K562 (cell line): ENCODE results near the gene RIPPLY3. TPM values are rescaled to one million over a fixed set of nuclear protein-coding genes. Genes with fewer than 3 reads are reported as not detected.

Experiments
- ATF6 ChIP-seq: sonication (generic); formaldehyde crosslinking; IDR thresholded peaks from 2 replicates; pipeline ENCODE4 v1.4.0; 2020; ENCODE audit warnings: mild to moderate bottlenecking, missing genetic modification reagents
- CHCHD3 ChIP-seq: fragments of 250-450 bp; sonication (Bioruptor Pico); IDR thresholded peaks from 2 replicates; pipeline ENCODE4 v2.1.2; 2022; ENCODE audit warnings: mild to moderate bottlenecking
- ELK3 ChIP-seq: fragments of 450-650 bp; formaldehyde crosslinking; IDR thresholded peaks from 2 replicates; pipeline ENCODE4 v1.4.0; 2020; ENCODE audit warnings: mild to moderate bottlenecking
- ETV5 ChIP-seq: sonication (generic); formaldehyde crosslinking; IDR thresholded peaks from 2 replicates; pipeline ENCODE4 v1.4.0; 2020; ENCODE audit warnings: low read depth, mild to moderate bottlenecking, missing genetic modification reagents
- GMEB1 ChIP-seq: fragments of 250-450 bp; sonication (Bioruptor Pico); IDR thresholded peaks from 2 replicates; pipeline ENCODE4 v1.4.0; 2020; ENCODE audit warnings: mild to moderate bottlenecking
- HMGXB4 ChIP-seq: sonication (generic); formaldehyde crosslinking; IDR thresholded peaks from 2 replicates; pipeline ENCODE4 v1.8.1; 2023; ENCODE audit warnings: mild to moderate bottlenecking, missing genetic modification reagents
- HNRNPUL1 ChIP-seq: fragments of 200-400 bp; formaldehyde crosslinking; IDR thresholded peaks from 2 replicates; pipeline ENCODE4 v1.6.1; 2017; ENCODE audit warnings: low read length
- NR2C2 ChIP-seq, 2 experiments: fragments of 200-800 bp in 1 of 2; sonication (Bioruptor generic) in 1 of 2; sonication (generic) in 1 of 2; formaldehyde crosslinking in 1 of 2; IDR thresholded peaks; 2 replicates each; pipeline versions ENCODE4 v1.6.1 to v1.8.0; 2016 to 2022; ENCODE audit warnings: mild to moderate bottlenecking in 1 of 2, missing compliant biosample characterization in 1 of 2, missing genetic modification characterization in 1 of 2, missing genetic modification reagents in 1 of 2
- RBM34 ChIP-seq: fragments of 200-400 bp; formaldehyde crosslinking; IDR thresholded peaks from 2 replicates; pipeline ENCODE4 v1.6.1; 2018; ENCODE audit warnings: low read length, borderline replicate concordance; ENCODE audit not compliant: insufficient read depth
- RCOR1 ChIP-seq, 2 experiments: IDR thresholded peaks; 2 replicates each; pipeline ENCODE4 v1.6.1; 2012; ENCODE audit warnings: low read depth in 2 of 2, low read length in 2 of 2, borderline replicate concordance in 1 of 2, improper control_type of control experiment in 1 of 2
- polyA plus RNA-seq, 8 experiments: library from polyadenylated mRNA; depleted of rRNA in 4 of 8; stranded (reverse) in 5 of 8; unstranded in 3 of 8; fragments of >200 nt; fragmentation: Nextera tagmentation in 2 of 8; fragmentation: Illumina TruSeq in 1 of 8; extraction: Ambion mirVana in 2 of 8; extraction: Trizol in 1 of 8; gene quantifications; 2 replicates each; pipeline versions ENCODE4 v1.2.1 to v1.2.3, GENCODE V29; 2011 to 2014; ENCODE audit warnings: inconsistent platforms in 1 of 8, missing spikeins in 1 of 8
- total RNA-seq, 7 experiments: library from RNA; depleted of rRNA in 6 of 7; stranded (reverse); fragments of >200 nt in 6 of 7; fragmentation: Illumina TruSeq in 2 of 7; extraction: Trizol in 2 of 7; gene quantifications; 2 replicates each; pipeline versions ENCODE4 v1.2.1 to v1.2.3, GENCODE V29; 2011 to 2021; ENCODE audit warnings: low replicate concordance in 1 of 7
- TF ChIP-seq, protein P1 (sequence below): fragments of 250-450 bp; sonication (Bioruptor Pico); IDR thresholded peaks from 2 replicates; pipeline ENCODE4 v1.4.0; 2020; ENCODE audit warnings: mild to moderate bottlenecking, moderate library complexity

Gene RIPPLY3
- total and polyA plus RNA-seq, 9 of the 15 experiments (the other 6 are each of a cell fraction or from before 2014, with no cell fraction given): not detected

DNA sequence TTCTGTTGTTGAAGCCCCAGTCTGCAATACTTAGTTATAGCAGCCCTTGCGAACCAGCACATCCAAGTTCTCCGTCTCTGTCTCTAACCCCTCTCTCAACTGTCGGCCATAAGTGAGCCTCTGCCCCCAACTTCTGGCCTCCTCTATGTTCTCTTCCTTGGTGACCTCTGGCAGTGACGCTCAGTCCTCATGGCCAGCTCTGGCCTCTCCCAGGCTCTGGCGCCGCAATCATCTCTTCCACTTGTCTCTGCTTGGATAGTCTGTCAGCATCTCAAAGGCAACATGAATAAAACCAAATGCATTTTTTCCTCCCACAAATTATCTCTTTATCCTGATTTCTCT, 31.7 kb upstream of the RIPPLY3 start (continued):
- no peak for TF ChIP-seq ATF6
- no peak for TF ChIP-seq RBM34
- no peak for TF ChIP-seq CHCHD3 (CRISPR knock-in tag)
- TF ChIP-seq NR2C2 (CRISPR knock-in tag; IDR thresholded peaks at IDR 0.05): no peak
- TF ChIP-seq NR2C2 (tag; IDR thresholded peaks at IDR 0.05): peak; percentile 65; the same call in 1 of the 2 replicates
- no peak for TF ChIP-seq HNRNPUL1
- TF ChIP-seq GMEB1: no peak
- TF ChIP-seq ELK3: no peak
- no peak for TF ChIP-seq HMGXB4 (CRISPR knock-in tag)
- no peak for TF ChIP-seq RCOR1 (IDR thresholded peaks at IDR 0.05; ENCODE audit: borderline replicate concordance in 1 of 2, low read depth in 2 of 2, low read length in 2 of 2)
- no peak for TF ChIP-seq ETV5 (CRISPR knock-in tag)
- TF ChIP-seq, protein P1, sequence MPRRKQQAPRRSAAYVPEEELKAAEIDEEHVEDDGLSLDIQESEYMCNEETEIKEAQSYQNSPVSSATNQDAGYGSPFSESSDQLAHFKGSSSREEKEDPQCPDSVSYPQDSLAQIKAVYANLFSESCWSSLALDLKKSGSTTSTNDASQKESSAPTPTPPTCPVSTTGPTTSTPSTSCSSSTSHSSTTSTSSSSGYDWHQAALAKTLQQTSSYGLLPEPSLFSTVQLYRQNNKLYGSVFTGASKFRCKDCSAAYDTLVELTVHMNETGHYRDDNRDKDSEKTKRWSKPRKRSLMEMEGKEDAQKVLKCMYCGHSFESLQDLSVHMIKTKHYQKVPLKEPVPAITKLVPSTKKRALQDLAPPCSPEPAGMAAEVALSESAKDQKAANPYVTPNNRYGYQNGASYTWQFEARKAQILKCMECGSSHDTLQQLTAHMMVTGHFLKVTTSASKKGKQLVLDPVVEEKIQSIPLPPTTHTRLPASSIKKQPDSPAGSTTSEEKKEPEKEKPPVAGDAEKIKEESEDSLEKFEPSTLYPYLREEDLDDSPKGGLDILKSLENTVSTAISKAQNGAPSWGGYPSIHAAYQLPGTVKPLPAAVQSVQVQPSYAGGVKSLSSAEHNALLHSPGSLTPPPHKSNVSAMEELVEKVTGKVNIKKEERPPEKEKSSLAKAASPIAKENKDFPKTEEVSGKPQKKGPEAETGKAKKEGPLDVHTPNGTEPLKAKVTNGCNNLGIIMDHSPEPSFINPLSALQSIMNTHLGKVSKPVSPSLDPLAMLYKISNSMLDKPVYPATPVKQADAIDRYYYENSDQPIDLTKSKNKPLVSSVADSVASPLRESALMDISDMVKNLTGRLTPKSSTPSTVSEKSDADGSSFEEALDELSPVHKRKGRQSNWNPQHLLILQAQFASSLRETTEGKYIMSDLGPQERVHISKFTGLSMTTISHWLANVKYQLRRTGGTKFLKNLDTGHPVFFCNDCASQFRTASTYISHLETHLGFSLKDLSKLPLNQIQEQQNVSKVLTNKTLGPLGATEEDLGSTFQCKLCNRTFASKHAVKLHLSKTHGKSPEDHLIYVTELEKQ (CRISPR knock-in tag): no peak
- TF ChIP-seq, all 486 proteins: peak for 13
